LoVo (cell line): ENCODE data around the gene PCDHA5.

ENCODE experiments used
- DNase-seq: peaks from one replicate; pipeline ENCODE4 v3.0.0-alpha.2; 2016; ENCODE audit warnings: low spot score

Gene PCDHA5

DNA sequence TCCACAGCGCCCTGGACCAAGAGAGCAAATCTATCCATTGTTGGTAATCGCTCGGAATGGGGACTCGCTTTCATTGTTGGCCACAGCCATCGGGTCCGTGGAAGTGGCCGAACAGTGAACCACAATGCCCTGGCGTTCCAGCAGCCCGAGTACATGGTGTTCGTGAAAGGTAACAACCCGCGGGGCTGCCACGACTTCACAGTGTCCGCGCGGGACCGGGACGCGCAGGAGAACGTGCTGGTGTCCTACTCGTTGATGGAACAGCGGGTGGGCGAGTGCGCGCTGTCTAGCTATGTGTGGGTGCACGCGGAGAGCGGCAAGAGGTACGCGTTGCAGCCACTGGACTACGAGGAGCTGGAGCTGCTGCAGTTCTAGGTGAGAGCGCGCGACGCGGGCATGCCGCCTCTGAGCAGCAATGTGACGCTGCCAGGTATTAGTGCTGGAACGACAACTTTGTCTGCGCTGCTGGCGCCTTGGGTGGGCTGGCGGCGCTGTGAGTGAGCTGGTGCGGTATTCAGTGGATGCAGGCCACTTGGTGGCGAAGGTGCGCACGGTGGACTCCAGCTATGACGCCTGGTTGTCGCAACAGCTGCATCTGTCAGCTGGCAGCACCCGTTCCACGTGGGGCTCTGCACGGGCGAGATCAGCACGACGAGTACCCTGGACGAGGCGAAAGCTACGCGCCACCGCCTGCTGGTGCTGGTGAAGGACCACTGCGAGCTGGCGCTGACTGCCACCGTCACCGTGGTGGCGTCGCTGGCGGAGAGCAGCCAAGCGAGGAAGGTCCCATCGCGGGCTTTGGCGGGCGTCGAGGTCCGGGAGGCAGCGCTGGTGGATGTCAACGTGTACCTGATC, 41.3 kb downstream of the PCDHA5 start:
- DNase-seq: no peak

DNA sequence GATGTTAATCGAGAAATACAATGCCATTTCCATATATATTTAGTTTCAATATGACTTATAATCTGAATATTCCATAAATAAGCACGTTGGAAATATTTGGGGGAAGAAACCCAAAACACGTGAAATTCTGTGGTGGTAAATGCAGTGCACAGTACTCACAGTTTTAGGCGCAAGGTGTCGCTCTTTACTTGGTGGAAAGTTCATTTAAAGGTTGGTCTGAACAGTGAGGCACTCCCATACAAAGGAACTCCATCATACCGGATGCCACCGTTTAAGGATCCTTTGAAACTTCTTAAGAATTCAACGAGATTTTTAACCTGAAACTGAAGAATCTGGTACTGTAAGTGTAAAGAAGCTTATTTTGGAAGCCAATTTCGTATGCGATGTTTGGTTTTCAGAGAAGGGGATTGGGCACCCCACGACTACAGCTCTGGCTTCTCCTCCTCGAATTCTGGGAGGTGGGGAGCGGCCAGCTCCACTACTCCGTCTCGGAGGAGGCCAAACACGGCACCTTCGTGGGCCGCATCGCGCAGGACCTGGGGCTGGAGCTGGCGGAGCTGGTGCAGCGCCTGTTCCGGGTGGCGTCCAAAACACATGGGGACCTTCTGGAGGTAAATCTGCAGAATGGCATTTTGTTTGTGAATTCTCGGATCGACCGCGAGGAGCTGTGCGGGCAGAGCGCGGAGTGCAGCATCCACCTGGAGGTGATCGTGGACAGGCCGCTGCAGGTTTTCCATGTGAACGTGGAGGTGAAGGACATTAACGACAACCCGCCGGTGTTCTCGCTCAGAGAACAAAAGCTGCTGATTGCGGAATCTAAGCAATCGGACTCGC, 47.5 kb downstream of the PCDHA5 start, which contains the start of gene PCDHA11:
Gene PCDHA11, plus strand, starts transcription at position 237 of the 834 bp plus-strand sequence. Its CDS starts 147 bp downstream, at position 384.
- DNase-seq: peak; percentile 27

DNA sequence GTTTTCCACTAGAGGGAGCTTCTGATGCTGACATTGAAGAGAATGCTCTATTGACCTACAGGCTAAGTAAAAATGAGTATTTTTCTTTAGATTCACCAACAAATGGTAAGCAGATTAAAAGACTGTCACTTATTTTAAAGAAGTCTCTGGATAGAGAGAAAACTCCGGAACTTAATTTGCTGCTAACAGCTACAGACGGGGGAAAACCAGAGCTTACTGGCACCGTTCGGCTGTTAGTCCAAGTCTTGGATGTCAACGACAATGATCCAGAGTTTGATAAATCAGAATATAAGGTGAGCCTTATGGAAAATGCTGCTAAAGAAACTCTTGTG, 48.1 kb downstream of the PCDHA5 start:
- no peak for DNase-seq

DNA sequence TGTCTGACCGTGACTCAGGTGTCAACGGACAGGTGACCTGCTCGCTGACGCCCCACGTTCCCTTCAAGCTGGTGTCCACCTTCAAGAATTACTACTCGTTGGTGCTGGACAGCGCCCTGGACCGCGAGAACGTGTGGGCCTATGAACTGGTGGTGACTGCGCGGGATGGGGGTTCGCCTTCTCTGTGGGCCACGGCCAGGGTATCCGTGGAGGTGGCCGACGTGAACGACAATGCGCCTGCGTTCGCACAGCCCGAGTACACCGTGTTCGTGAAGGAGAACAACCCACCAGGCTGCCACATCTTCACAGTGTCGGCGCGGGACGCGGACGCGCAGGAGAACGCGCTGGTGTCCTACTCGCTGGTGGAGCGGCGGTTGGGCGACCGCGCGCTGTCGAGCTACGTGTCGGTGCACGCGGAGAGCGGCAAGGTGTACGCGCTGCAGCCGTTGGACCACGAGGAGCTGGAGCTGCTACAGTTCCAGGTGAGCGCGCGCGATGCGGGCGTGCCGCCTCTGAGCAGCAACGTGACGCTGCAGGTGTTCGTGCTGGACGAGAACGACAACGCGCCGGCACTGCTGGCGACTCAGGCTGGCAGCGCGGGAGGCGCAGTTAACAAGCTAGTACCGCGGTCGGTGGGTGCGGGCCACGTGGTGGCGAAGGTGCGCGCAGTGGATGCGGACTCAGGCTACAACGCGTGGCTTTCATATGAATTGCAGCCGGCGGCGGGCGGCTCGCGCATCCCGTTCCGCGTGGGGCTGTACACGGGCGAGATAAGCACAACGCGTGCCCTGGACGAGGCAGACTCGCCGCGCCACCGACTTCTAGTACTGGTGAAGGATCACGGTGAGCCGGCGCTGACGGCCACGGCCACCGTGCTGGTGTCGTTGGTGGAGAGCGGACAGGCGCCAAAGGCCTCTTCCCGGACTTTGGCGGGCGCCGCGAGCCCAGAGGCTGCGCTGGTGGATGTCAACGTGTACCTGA, 49.1 kb downstream of the PCDHA5 start:
- DNase-seq: no peak
